Trophoblast cell (in vitro differentiated cells and primary cell): ENCODE results near the gene EP300.
"Not testable (repeated sequence)": the region's sequence is repeated elsewhere in the genome, so short reads cannot be mapped to it uniquely, and the experiment has no call there.

Source experiments
- DNase-seq, 2 donors: peaks; one replicate each; pipeline ENCODE4 v3.0.0-alpha.2; 2016
- H2AFZ ChIP-seq: 2 replicates; pipeline ENCODE4 v1.6.1; 2013; ENCODE audit warnings: low read length, moderate library complexity, mild to moderate bottlenecking; ENCODE audit not compliant: insufficient read depth, poor library complexity
- H2AK5ac ChIP-seq: 2 replicates; pipeline ENCODE4 v1.6.1; 2013; ENCODE audit warnings: mild to moderate bottlenecking, low read length
- H2BK120ac ChIP-seq: 2 replicates; pipeline ENCODE4 v1.6.1; 2013; ENCODE audit warnings: low read length, mild to moderate bottlenecking, moderate library complexity; ENCODE audit not compliant: insufficient read depth, poor library complexity
- H2BK12ac ChIP-seq: 2 replicates; pipeline ENCODE4 v1.6.1; 2013; ENCODE audit warnings: mild to moderate bottlenecking, low read length, moderate library complexity
- H2BK5ac ChIP-seq: 2 replicates; pipeline ENCODE4 v1.6.1; 2013; ENCODE audit warnings: low read length, low read depth, moderate library complexity, mild to moderate bottlenecking; ENCODE audit not compliant: poor library complexity
- H3K14ac ChIP-seq: 2 replicates; pipeline ENCODE4 v1.6.1; 2013; ENCODE audit warnings: mild to moderate bottlenecking, low read length
- H3K18ac ChIP-seq: 2 replicates; pipeline ENCODE4 v1.6.1; 2013; ENCODE audit warnings: mild to moderate bottlenecking, low read length
- H3K23ac ChIP-seq: 2 replicates; pipeline ENCODE4 v1.6.1; 2013; ENCODE audit warnings: low read length
- H3K27ac ChIP-seq: 2 replicates; pipeline ENCODE4 v1.5.1; 2013; ENCODE audit warnings: low read depth, mild to moderate bottlenecking, inconsistent platforms, low read length, moderate library complexity
- H3K27me3 ChIP-seq: 2 replicates; pipeline ENCODE4 v1.6.1; 2013; ENCODE audit warnings: inconsistent platforms, mild to moderate bottlenecking, low read length, moderate library complexity; ENCODE audit not compliant: insufficient read depth
- H3K36me3 ChIP-seq, 2 experiments: 1 replicate in 1 of 2; 2 replicates in 1 of 2; pipeline ENCODE4 v1.6.1; 2013; ENCODE audit warnings: low read length in 2 of 2, mild to moderate bottlenecking in 2 of 2, moderate library complexity in 1 of 2; ENCODE audit not compliant: insufficient read depth in 2 of 2, control insufficient read depth in 1 of 2
- H3K4ac ChIP-seq: 2 replicates; pipeline ENCODE4 v1.6.1; 2013; ENCODE audit warnings: low read depth, mild to moderate bottlenecking, low read length, moderate library complexity
- H3K4me1 ChIP-seq, 2 experiments: 1 replicate in 1 of 2; 2 replicates in 1 of 2; pipeline ENCODE4 v1.6.1; 2013; ENCODE audit warnings: low read length in 2 of 2, mild to moderate bottlenecking in 2 of 2, moderate library complexity in 1 of 2; ENCODE audit not compliant: insufficient read depth in 2 of 2, control insufficient read depth in 1 of 2
- H3K4me2 ChIP-seq: 2 replicates; pipeline ENCODE4 v1.6.1; 2013; ENCODE audit warnings: inconsistent platforms, mild to moderate bottlenecking, low read length, moderate library complexity
- H3K4me3 ChIP-seq: 2 replicates; pipeline ENCODE4 v1.5.1; 2013; ENCODE audit warnings: mild to moderate bottlenecking, low read depth, low read length, inconsistent platforms
- H3K79me1 ChIP-seq: one replicate; pipeline ENCODE4 v1.6.1; 2013; ENCODE audit warnings: low read length
- H3K79me2 ChIP-seq: 2 replicates; pipeline ENCODE4 v1.6.1; 2013; ENCODE audit warnings: low read length, mild to moderate bottlenecking; ENCODE audit not compliant: control insufficient read depth, insufficient read depth, poor library complexity
- H3K9ac ChIP-seq: 2 replicates; pipeline ENCODE4 v1.6.1; 2013; ENCODE audit warnings: mild to moderate bottlenecking, low read length
- H3K9me3 ChIP-seq: 2 replicates; pipeline ENCODE4 v1.6.1; 2013; ENCODE audit warnings: low read depth, mild to moderate bottlenecking, control low read depth, inconsistent platforms, low read length; ENCODE audit not compliant: insufficient read depth
- H4K12ac ChIP-seq: 2 replicates; pipeline ENCODE4 v1.6.1; 2013; ENCODE audit warnings: low read depth, mild to moderate bottlenecking, low read length, moderate library complexity
- H4K8ac ChIP-seq: 2 replicates; pipeline ENCODE4 v1.6.1; 2013; ENCODE audit warnings: low read depth, mild to moderate bottlenecking, low read length, moderate library complexity
- H4K91ac ChIP-seq: one replicate; pipeline ENCODE4 v1.6.1; 2013; ENCODE audit warnings: low read depth, mild to moderate bottlenecking, low read length, moderate library complexity
- WGBS: extraction: QIAGEN DNeasy Blood & Tissue Kit; methylation state at CpG from one replicate; pipeline ENCODE4 v1.1.7; 2013; ENCODE audit warnings: missing lambda C conversion rate; ENCODE audit not compliant: insufficient read length, insufficient coverage; ENCODE audit errors: extremely low coverage; 5-methylcytosine and 5-hydroxymethylcytosine counted together

The EP300 gene

GRCh38 chr22:41128606-41129005, 36.2 kb downstream of the EP300 start:
- no peak overlapping the region for H4K12ac ChIP-seq
- no peaks in the 10 kb centered on the region for H3K4me1 ChIP-seq
- H3K36me3 ChIP-seq, result peaks cover 41 to 52% of the 10 kb centered on the region in 2 experiments
- no peaks in the 10 kb centered on the region for H3K9me3 ChIP-seq
- no peak overlapping the region for H3K4ac ChIP-seq
- H3K79me2 ChIP-seq, result no peaks in the 10 kb centered on the region
- H3K9ac ChIP-seq, result no peak overlapping the region
- WGBS, result no CpG with 5 or more reads among the region's 14 CpGs
- H3K23ac ChIP-seq, result no peak overlapping the region
- H3K14ac ChIP-seq, result no peak overlapping the region
- H3K4me3 ChIP-seq, result no peak overlapping the region
- H2BK5ac ChIP-seq, result no peak overlapping the region
- H4K8ac ChIP-seq, result no peak overlapping the region
- H3K27ac ChIP-seq, result no peak overlapping the region
- H4K91ac ChIP-seq, result no peak overlapping the region
- no peak overlapping the region for H2BK12ac ChIP-seq
- H3K4me2 ChIP-seq, result no peak overlapping the region
- H3K79me1 ChIP-seq, result no peaks in the 10 kb centered on the region
- peak; percentile 70 to 80 for DNase-seq
- no peak overlapping the region for H2AFZ ChIP-seq
- H3K27me3 ChIP-seq, result no peaks in the 10 kb centered on the region
- H2AK5ac ChIP-seq, result no peak overlapping the region
- no peak overlapping the region for H3K18ac ChIP-seq
- no peak overlapping the region for H2BK120ac ChIP-seq

DNA sequence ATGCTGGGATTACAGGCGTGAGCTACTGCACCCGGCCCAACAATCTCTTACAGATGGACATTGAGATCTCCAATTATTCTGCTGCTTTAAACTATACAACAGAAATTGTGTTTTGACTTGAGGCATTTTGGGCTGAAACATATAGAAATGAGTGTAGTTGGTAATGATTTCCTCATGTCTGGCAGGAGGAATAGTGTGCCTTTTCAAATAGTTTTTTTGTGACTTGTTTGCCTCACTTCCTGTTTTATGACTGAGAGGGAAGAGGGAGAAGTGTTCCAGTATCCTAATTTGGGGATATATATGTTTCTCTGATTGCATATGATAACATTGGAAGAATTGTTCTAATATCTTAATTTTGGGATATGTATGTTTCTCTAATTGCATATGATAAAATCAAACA, 40.2 kb downstream of the EP300 start:
- no peak overlapping the region for H3K27ac ChIP-seq
- H2AK5ac ChIP-seq, result no peak overlapping the region
- no peak overlapping the region for H3K4me2 ChIP-seq
- no CpG with 5 or more reads among the region's 2 CpGs for WGBS
- no peak overlapping the region for H3K23ac ChIP-seq
- peaks cover 2% of the 10 kb centered on the region for H3K79me2 ChIP-seq
- no peaks in the 10 kb centered on the region for H3K79me1 ChIP-seq
- DNase-seq, result no peak
- H4K12ac ChIP-seq, result no peak overlapping the region
- no peak overlapping the region for H4K91ac ChIP-seq
- H3K4me1 ChIP-seq, result no peaks in the 10 kb centered on the region
- H3K4ac ChIP-seq, result no peak overlapping the region
- H3K4me3 ChIP-seq, result no peak overlapping the region
- H3K18ac ChIP-seq, result no peak overlapping the region
- peaks cover 51 to 60% of the 10 kb centered on the region in 2 experiments for H3K36me3 ChIP-seq
- no peak overlapping the region for H2BK12ac ChIP-seq
- H4K8ac ChIP-seq, result no peak overlapping the region
- H2AFZ ChIP-seq, result no peak overlapping the region
- no peak overlapping the region for H2BK5ac ChIP-seq
- H3K9me3 ChIP-seq, result no peaks in the 10 kb centered on the region
- no peak overlapping the region for H3K14ac ChIP-seq
- H2BK120ac ChIP-seq, result no peak overlapping the region
- no peaks in the 10 kb centered on the region for H3K27me3 ChIP-seq
- no peak overlapping the region for H3K9ac ChIP-seq

- H4K12ac ChIP-seq, result no peak overlapping the region
- H3K9ac ChIP-seq, result no peak overlapping the region
- H3K4me3 ChIP-seq, result no peak overlapping the region
- no peak overlapping the region for H2BK12ac ChIP-seq
- H3K27ac ChIP-seq, result no peak overlapping the region
- H3K36me3 ChIP-seq, result peaks cover 52 to 63% of the 10 kb centered on the region in 2 experiments
- H2AK5ac ChIP-seq, result no peak overlapping the region
- no peak overlapping the region for H3K4me2 ChIP-seq
- no peak overlapping the region for H4K8ac ChIP-seq
- H3K79me2 ChIP-seq, result no peaks in the 10 kb centered on the region
- WGBS, result no CpG with 5 or more reads among the region's 10 CpGs
- DNase-seq, result no peak
- H3K14ac ChIP-seq, result no peak overlapping the region
- H4K91ac ChIP-seq, result no peak overlapping the region
- no peak overlapping the region for H2BK120ac ChIP-seq
- H2AFZ ChIP-seq, result no peak overlapping the region
- H3K23ac ChIP-seq, result no peak overlapping the region
- H2BK5ac ChIP-seq, result no peak overlapping the region
- no peaks in the 10 kb centered on the region for H3K27me3 ChIP-seq
- no peaks in the 10 kb centered on the region for H3K9me3 ChIP-seq
- peak overlapping the region; percentile 47 for H3K18ac ChIP-seq
- H3K79me1 ChIP-seq, result no peaks in the 10 kb centered on the region
- H3K4ac ChIP-seq, result no peak overlapping the region
- H3K4me1 ChIP-seq, result no peaks in the 10 kb centered on the region
These were observed 48.1 kb downstream of the EP300 start for GRCh38 chr22:41140365-41140957.

- H3K27me3 ChIP-seq, H3K9ac ChIP-seq, H3K23ac ChIP-seq, H3K9me3 ChIP-seq, H2BK5ac ChIP-seq, H3K4me3 ChIP-seq, H3K79me2 ChIP-seq, H3K4me1 ChIP-seq, H4K91ac ChIP-seq, H2BK12ac ChIP-seq, H2AK5ac ChIP-seq, H4K12ac ChIP-seq, DNase-seq, H3K79me1 ChIP-seq, H2BK120ac ChIP-seq, H3K18ac ChIP-seq, H2AFZ ChIP-seq, H3K27ac ChIP-seq, H3K4me2 ChIP-seq, H4K8ac ChIP-seq, H3K14ac ChIP-seq, H3K4ac ChIP-seq: not testable (repeated sequence)
- peaks cover 53 to 58% of the 10 kb centered on the region in 2 experiments for H3K36me3 ChIP-seq
- WGBS, result no CpG with 5 or more reads among the region's 6 CpGs
These were observed 53.5 kb downstream of the EP300 start for GRCh38 chr22:41145921-41146320.
